ENCODE measurements around the gene CATSPER4.

GRCh38 chr1:26195805-26196204 is 5.4 kb downstream of the CATSPER4 start:
- TF ChIP-seq, protein P1, sequence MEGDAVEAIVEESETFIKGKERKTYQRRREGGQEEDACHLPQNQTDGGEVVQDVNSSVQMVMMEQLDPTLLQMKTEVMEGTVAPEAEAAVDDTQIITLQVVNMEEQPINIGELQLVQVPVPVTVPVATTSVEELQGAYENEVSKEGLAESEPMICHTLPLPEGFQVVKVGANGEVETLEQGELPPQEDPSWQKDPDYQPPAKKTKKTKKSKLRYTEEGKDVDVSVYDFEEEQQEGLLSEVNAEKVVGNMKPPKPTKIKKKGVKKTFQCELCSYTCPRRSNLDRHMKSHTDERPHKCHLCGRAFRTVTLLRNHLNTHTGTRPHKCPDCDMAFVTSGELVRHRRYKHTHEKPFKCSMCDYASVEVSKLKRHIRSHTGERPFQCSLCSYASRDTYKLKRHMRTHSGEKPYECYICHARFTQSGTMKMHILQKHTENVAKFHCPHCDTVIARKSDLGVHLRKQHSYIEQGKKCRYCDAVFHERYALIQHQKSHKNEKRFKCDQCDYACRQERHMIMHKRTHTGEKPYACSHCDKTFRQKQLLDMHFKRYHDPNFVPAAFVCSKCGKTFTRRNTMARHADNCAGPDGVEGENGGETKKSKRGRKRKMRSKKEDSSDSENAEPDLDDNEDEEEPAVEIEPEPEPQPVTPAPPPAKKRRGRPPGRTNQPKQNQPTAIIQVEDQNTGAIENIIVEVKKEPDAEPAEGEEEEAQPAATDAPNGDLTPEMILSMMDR (IDR thresholded peaks at IDR 0.05; ENCODE audit: poor library complexity, severe bottlenecking) = no peak
- TF ChIP-seq EP300 (conservative IDR thresholded peaks at IDR 0.05; ENCODE audit: poor library complexity, severe bottlenecking) (no peak), MXI1 (conservative IDR thresholded peaks at IDR 0.05; ENCODE audit: poor library complexity, severe bottlenecking) (no peak)

All from neural cell (in vitro differentiated cells).